ENCODE measurements around the gene EXOSC5. TPM values are rescaled to one million over a fixed set of nuclear protein-coding genes. Genes with fewer than 3 reads are reported as not detected.
"Not testable (repeated sequence)": the region's sequence is repeated elsewhere in the genome, so short reads cannot be mapped to it uniquely, and the experiment has no call there.

The EXOSC5 gene
- total RNA-seq, 4 donors from 2014 or later = 28.6 to 34.5 (median 28.9) TPM

GRCh38 chr19:41392775-41393174, 4.4 kb downstream of the EXOSC5 start:
- no peak overlapping the region for H3K4me3 ChIP-seq (ENCODE audit: low read depth, poor library complexity, severe bottlenecking)
- WGBS, 2 donors = 80 to 88% methylated on average over 12 of the region's 12 CpGs
- TF ChIP-seq POLR2A (IDR thresholded peaks at IDR 0.05) (no peak), CTCF (IDR thresholded peaks at IDR 0.05) (no peak)
- DNase-seq (ENCODE audit: low spot score in 2 of 2) = no peak
- intact Hi-C loops (cut with DNase I; ENCODE audit: low total_unique reads) = no loop called here

GRCh38 chr19:41391618-41392017, 5.5 kb downstream of the EXOSC5 start:
- H3K4me3 ChIP-seq (ENCODE audit: low read depth, poor library complexity, severe bottlenecking) = no peak overlapping the region
- WGBS, 2 donors = 83% methylated on average over 11 of the region's 11 CpGs
- DNase-seq (ENCODE audit: low spot score in 2 of 2) = no peak
- intact Hi-C loops (cut with DNase I; ENCODE audit: low total_unique reads) = no loop called here
- TF ChIP-seq POLR2A (IDR thresholded peaks at IDR 0.05) (no peak), CTCF (IDR thresholded peaks at IDR 0.05) (no peak)

- DNase-seq (ENCODE audit: low spot score in 2 of 2) = no peak
- intact Hi-C loops (cut with DNase I; ENCODE audit: low total_unique reads) = no loop called here
- 48 to 60% methylated on average over 13 of the region's 13 CpGs for WGBS, 2 donors
- TF ChIP-seq CTCF (IDR thresholded peaks at IDR 0.05) (no peak), POLR2A (IDR thresholded peaks at IDR 0.05) (no peak)
- no peak overlapping the region for H3K4me3 ChIP-seq (ENCODE audit: low read depth, poor library complexity, severe bottlenecking)
Measured at GRCh38 chr19:41386442-41386841, 10.7 kb downstream of the EXOSC5 start.

GRCh38 chr19:41384351-41384750, 12.8 kb downstream of the EXOSC5 start:
- TF ChIP-seq CTCF (IDR thresholded peaks at IDR 0.05) (no peak), POLR2A (IDR thresholded peaks at IDR 0.05) (no peak)
- intact Hi-C loops (cut with DNase I; ENCODE audit: low total_unique reads) = no loop called here
- DNase-seq (ENCODE audit: low spot score in 2 of 2) = no peak
- no peak overlapping the region for H3K4me3 ChIP-seq (ENCODE audit: low read depth, poor library complexity, severe bottlenecking)
- WGBS, 2 donors = 75 to 90% methylated on average over 5 of the region's 5 CpGs

GRCh38 chr19:41381536-41381935, 15.6 kb downstream of the EXOSC5 start:
- H3K4me3 ChIP-seq (ENCODE audit: low read depth, poor library complexity, severe bottlenecking); DNase-seq (ENCODE audit: low spot score in 2 of 2); intact Hi-C loops (cut with DNase I; ENCODE audit: low total_unique reads): not testable (repeated sequence)
- WGBS, 2 donors = 93 to 94% methylated on average over 8 of the region's 8 CpGs

GRCh38 chr19:41377977-41378709, 19.0 kb downstream of the EXOSC5 start:
- TF ChIP-seq POLR2A (IDR thresholded peaks at IDR 0.05) = no peak
- TF ChIP-seq CTCF (IDR thresholded peaks at IDR 0.05) = no peak
- H3K4me3 ChIP-seq (ENCODE audit: low read depth, poor library complexity, severe bottlenecking) = no peak overlapping the region
- no peak for DNase-seq (ENCODE audit: low spot score in 2 of 2)
- 70 to 72% methylated on average over 9 of the region's 9 CpGs for WGBS, 2 donors
- intact Hi-C loops (cut with DNase I; ENCODE audit: low total_unique reads) = no loop called here
